Stimulated activated CD8-positive, alpha-beta memory T cell treated with anti-CD3 and anti-CD28 coated beads, Interleukin-4, amount 100 ng/mL, for 24 hours (primary cell): ENCODE measurements around the gene RAB20.
"Not testable (repeated sequence)": the region's sequence is repeated elsewhere in the genome, so short reads cannot be mapped to it uniquely, and the experiment has no call there.

ENCODE experiments used
- DNase-seq: peaks from one replicate; pipeline ENCODE4 v3.0.0-alpha.2; 2020; ENCODE audit warnings: low read depth

Gene RAB20

GRCh38 chr13:110575322-110576069 lies 14.0 kb upstream of the RAB20 start:
- no peak for DNase-seq

GRCh38 chr13:110574161-110574560 lies 12.6 kb upstream of the RAB20 start:
- no peak for DNase-seq

GRCh38 chr13:110572778-110573118 lies 11.2 kb upstream of the RAB20 start:
- DNase-seq = no peak

- DNase-seq = no peak
Observed at GRCh38 chr13:110571896-110572777, 10.6 kb upstream of the RAB20 start.

- no peak for DNase-seq
Observed at GRCh38 chr13:110570886-110571285, 9.4 kb upstream of the RAB20 start.

GRCh38 chr13:110569962-110570361 lies 8.4 kb upstream of the RAB20 start:
- not testable (repeated sequence) for DNase-seq

- DNase-seq = no peak
Observed at GRCh38 chr13:110568612-110569011, 7.1 kb upstream of the RAB20 start.

GRCh38 chr13:110566171-110566570 lies 4.6 kb upstream of the RAB20 start:
- DNase-seq = no peak

- DNase-seq = no peak
Observed at GRCh38 chr13:110565296-110565695, 3.8 kb upstream of the RAB20 start.

- no peak for DNase-seq
Observed at GRCh38 chr13:110564472-110564985, 3.0 kb upstream of the RAB20 start.

- no peak for DNase-seq
Observed at GRCh38 chr13:110563463-110563774, 1.9 kb upstream of the RAB20 start.

GRCh38 chr13:110562696-110563462 lies 1.4 kb upstream of the RAB20 start:
- no peak for DNase-seq

- DNase-seq = no peak
Observed at GRCh38 chr13:110562036-110562597, 595 bp upstream of the RAB20 start.

- DNase-seq = no peak
Observed at GRCh38 chr13:110560601-110561343, 750 bp downstream of the RAB20 start.

GRCh38 chr13:110559986-110560385 lies 1.5 kb downstream of the RAB20 start:
- DNase-seq = no peak

GRCh38 chr13:110559429-110559943 lies 2.0 kb downstream of the RAB20 start:
- DNase-seq = no peak

GRCh38 chr13:110557610-110558305 lies 3.8 kb downstream of the RAB20 start:
- DNase-seq = no peak

GRCh38 chr13:110557082-110557481 lies 4.4 kb downstream of the RAB20 start:
- no peak for DNase-seq

- no peak for DNase-seq
Observed at GRCh38 chr13:110556224-110556606, 5.3 kb downstream of the RAB20 start.

GRCh38 chr13:110555601-110556223 lies 5.8 kb downstream of the RAB20 start:
- DNase-seq = no peak
